Psoas muscle (tissue), 8 donors: ENCODE results near the gene RASSF6. TPM values are rescaled to one million over a fixed set of nuclear protein-coding genes. Genes with fewer than 3 reads are reported as not detected.
"Not testable (repeated sequence)": the region's sequence is repeated elsewhere in the genome, so short reads cannot be mapped to it uniquely, and the experiment has no call there.

Experiments
- ATAC-seq, 4 donors: fragments of 200-7000 bp; cut with Tn5 transposase; one replicate each; pipeline ENCODE4 v1.9.1; 2020; ENCODE audit warnings: moderate library complexity in 3 of 4, mild to moderate bottlenecking in 2 of 4
- DNase-seq, 2 donors: peaks; one replicate each; pipeline ENCODE4 v3.0.0-alpha.2; 2020
- H3K27ac ChIP-seq: fragments of 200-600 bp; one replicate; pipeline ENCODE4 v1.8.0; 2022
- H3K27me3 ChIP-seq, 3 donors: fragments of 200-600 bp in 1 of 3; one replicate each; pipeline versions ENCODE4 v1.6.1 to v1.8.0; 2013 to 2022; ENCODE audit warnings: low read length in 2 of 3, mild to moderate bottlenecking in 2 of 3, moderate library complexity in 1 of 3; ENCODE audit not compliant: insufficient read depth in 3 of 3
- H3K36me3 ChIP-seq, 2 donors: fragments of 200-600 bp in 1 of 2; one replicate each; pipeline versions ENCODE4 v1.6.1 to v1.8.0; 2013 to 2022; ENCODE audit warnings: low read depth in 1 of 2, mild to moderate bottlenecking in 1 of 2, moderate library complexity in 1 of 2; ENCODE audit not compliant: insufficient read depth in 1 of 2
- H3K4me1 ChIP-seq: fragments of 200-600 bp; one replicate; pipeline ENCODE4 v1.8.0; 2022
- H3K4me3 ChIP-seq: fragments of 200-600 bp; one replicate; pipeline ENCODE4 v1.8.0; 2022; ENCODE audit warnings: mild to moderate bottlenecking
- H3K9me3 ChIP-seq: fragments of 200-600 bp; one replicate; pipeline ENCODE4 v1.8.0; 2022
- WGBS, 3 donors: extraction: QIAGEN DNeasy Blood & Tissue Kit; methylation state at CpG; one replicate each; pipeline versions ENCODE4 v1.1.6 to v1.1.7; 2013; 5-methylcytosine and 5-hydroxymethylcytosine counted together
- intact Hi-C, 2 donors: fragments of 100-400 bp; cut with DNase I; formaldehyde crosslinking; loops; one replicate each; pipeline versions ENCODE4 v1.11.0 to v1.14.2; 2022
- polyA plus RNA-seq, 3 donors: library from polyadenylated mRNA; stranded (reverse); fragments of 200-250 nt; gene quantifications; one replicate each; pipeline ENCODE4 v1.2.3, GENCODE V29; 2013
- total RNA-seq, 4 donors: library from RNA; stranded (reverse); fragmentation: NEBNext Ultra II Directional in 2 of 4; extraction: Animal tissue kit (Norgen Biotek cat#: 25700) in 2 of 4; gene quantifications; one replicate each; pipeline versions ENCODE4 v1.2.1 to v1.2.4, GENCODE V29; 2021 to 2023
- TF ChIP-seq, protein P1 (sequence below): fragments of 200-600 bp; IDR thresholded peaks from one replicate; pipeline ENCODE4 v1.8.0; 2022; ENCODE audit warnings: antibody characterized with exemption
- donor health status: healthy with polysubstance abuse.
- donor health status: DM: no; HTN: no; CAD: no; lungs with moderate emphysema.
- donor health status: Bipolar disorder and iron deficiency.
- donor health status: healthy.
- donor health status: DM: yes; HTN: yes; CAD: no.
- donor health status: DM: no; HTN: no; CAD: no.
- donor health status: DM: no; HTN: no; CAD: no.
- donor health status: DM: yes; HTN: yes; CAD: no.

RASSF6 gene
- total and polyA plus RNA-seq, 7 donors: 0.01 TPM; not detected in 6

DNA sequence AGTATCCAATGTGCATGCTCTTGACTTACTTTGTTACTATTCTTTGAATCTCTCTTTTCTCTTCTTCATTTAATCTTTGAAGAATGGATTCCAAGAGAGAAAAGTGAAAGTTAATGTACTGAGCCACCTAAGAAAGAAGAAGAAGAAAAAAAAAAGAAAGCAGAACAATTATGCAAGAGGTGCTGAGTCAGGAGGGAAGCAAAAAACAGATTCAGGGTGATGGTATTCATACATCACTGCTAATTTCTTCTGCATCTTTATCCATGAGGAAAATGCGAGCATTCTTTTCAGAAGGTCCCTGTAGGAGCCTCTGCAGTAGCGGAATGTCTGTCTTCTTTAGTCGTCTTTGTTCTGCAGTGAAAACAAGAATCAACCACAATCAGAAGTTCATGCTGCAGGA is 43.9 kb downstream of the RASSF6 start:
- 75 to 85% (median 77%) methylated on average over 3 of the region's 3 CpGs for WGBS, 3 donors
- TF ChIP-seq, protein P1, sequence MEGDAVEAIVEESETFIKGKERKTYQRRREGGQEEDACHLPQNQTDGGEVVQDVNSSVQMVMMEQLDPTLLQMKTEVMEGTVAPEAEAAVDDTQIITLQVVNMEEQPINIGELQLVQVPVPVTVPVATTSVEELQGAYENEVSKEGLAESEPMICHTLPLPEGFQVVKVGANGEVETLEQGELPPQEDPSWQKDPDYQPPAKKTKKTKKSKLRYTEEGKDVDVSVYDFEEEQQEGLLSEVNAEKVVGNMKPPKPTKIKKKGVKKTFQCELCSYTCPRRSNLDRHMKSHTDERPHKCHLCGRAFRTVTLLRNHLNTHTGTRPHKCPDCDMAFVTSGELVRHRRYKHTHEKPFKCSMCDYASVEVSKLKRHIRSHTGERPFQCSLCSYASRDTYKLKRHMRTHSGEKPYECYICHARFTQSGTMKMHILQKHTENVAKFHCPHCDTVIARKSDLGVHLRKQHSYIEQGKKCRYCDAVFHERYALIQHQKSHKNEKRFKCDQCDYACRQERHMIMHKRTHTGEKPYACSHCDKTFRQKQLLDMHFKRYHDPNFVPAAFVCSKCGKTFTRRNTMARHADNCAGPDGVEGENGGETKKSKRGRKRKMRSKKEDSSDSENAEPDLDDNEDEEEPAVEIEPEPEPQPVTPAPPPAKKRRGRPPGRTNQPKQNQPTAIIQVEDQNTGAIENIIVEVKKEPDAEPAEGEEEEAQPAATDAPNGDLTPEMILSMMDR: no peak
- Histone ChIP-seq H3K4me1 (no peaks in the 10 kb centered on the region), H3K36me3 (no peaks in the 10 kb centered on the region), H3K9me3 (no peaks in the 10 kb centered on the region), H3K27ac (no peak overlapping the region), H3K27me3 (no peaks in the 10 kb centered on the region), H3K4me3 (no peak overlapping the region)
- ATAC-seq (no peak), DNase-seq (no peak)
- intact Hi-C loops: no loop called here

DNA sequence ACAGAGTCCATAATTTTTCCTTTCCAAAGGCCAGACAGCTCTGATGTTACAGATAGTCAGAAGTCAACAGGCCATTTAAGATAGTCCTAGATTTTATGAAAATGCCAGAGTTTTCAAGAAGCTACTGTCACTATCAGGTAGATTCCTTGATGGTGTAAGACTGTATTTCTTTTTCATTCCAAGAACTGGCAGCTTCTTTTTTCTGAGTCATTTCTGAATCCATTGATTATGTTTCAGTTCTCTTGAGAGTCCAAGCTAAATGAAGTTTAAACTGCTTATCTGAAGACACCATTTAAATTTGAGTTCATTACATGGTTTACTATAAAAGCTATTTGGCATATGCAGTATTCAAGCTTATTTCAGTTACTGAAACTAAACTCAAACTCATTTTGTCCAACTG is 44.6 kb downstream of the RASSF6 start:
- ATAC-seq (no peak), DNase-seq (no peak)
- H3K27ac ChIP-seq: no peak overlapping the region
- TF ChIP-seq, protein P1: no peak
- H3K27me3 ChIP-seq: no peaks in the 10 kb centered on the region
- H3K9me3 ChIP-seq: no peaks in the 10 kb centered on the region
- H3K36me3 ChIP-seq: no peaks in the 10 kb centered on the region
- intact Hi-C loops: no loop called here
- no peaks in the 10 kb centered on the region for H3K4me1 ChIP-seq
- H3K4me3 ChIP-seq: no peak overlapping the region

DNA sequence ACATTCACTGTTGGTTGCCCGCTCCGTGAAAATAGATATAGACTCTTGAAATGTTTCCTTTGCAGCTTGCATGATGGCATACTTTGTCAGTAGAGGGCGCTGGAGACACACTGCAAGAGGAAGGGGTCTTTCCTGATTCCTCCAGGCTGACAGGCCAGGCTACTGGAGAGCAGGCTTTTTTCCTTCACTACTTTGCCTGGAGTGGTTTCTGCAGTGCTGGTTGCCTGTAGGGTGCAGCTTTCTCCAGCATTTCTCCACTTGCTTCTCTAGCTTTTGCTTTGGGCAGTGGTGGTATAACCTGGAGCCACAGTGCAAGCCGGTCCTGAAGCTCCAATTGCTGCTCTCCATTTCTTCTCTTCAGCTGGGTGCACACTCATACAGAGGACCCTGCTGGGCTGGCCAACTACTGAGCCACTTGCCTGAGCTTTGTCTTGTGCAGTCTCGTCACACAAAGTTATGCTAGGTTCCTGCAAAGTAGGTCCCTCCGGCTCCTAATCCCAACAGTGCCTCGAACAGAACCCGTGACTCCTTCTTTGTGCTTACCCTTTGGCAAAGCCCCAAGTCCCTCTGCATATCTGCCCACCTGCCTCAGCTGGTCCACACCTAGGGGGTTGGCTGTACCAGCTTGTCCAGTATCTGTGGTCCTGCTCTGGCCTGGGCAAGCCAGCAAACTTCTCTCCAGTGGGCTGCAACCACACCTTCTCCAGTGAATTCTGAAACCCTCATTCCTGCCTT is 46.3 kb downstream of the RASSF6 start:
- TF ChIP-seq, protein P1: peak; percentile 43
- DNase-seq (peak; percentile 20 to 44), ATAC-seq (no peak)
- intact Hi-C loops: loop anchor here in 1 of 2 donors (5.0 kb wide), 1 partner anchor 78 kb away; no protein-coding TSS in a partner anchor
- no peaks in the 10 kb centered on the region for H3K27me3 ChIP-seq
- 59 to 62% (median 60%) methylated on average over 8 of the region's 8 CpGs for WGBS, 3 donors
- H3K4me3 ChIP-seq: no peak overlapping the region
- no peak overlapping the region for H3K27ac ChIP-seq
- H3K36me3 ChIP-seq: no peaks in the 10 kb centered on the region
- no peaks in the 10 kb centered on the region for H3K9me3 ChIP-seq
- no peaks in the 10 kb centered on the region for H3K4me1 ChIP-seq

DNA sequence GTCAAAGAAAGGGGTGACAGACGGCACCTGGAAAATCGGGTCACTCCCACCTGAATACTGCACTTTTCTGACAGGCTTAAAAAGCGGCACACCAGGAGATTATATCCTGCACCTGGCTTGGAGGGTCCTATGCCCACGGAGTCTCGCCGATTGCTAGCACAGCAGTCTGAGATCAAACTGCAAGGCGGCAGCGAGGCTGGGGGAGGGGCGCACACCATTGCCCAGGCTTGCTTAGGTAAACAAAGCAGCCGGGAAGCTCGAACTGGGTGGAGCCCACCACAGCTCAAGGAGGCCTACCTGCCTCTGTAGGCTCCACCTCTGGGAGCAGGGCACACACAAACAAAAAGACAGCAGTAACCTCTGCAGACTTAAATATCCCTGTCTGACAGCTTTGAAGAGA is 69.4 kb downstream of the RASSF6 start:
- DNase-seq, H3K4me1 ChIP-seq, H3K4me3 ChIP-seq, H3K36me3 ChIP-seq, H3K27me3 ChIP-seq, intact Hi-C loops, H3K27ac ChIP-seq, ATAC-seq, H3K9me3 ChIP-seq: not testable (repeated sequence)
- WGBS, 3 donors: 93 to 97% (median 94%) methylated on average over 9 to 11 of the region's 11 CpGs

DNA sequence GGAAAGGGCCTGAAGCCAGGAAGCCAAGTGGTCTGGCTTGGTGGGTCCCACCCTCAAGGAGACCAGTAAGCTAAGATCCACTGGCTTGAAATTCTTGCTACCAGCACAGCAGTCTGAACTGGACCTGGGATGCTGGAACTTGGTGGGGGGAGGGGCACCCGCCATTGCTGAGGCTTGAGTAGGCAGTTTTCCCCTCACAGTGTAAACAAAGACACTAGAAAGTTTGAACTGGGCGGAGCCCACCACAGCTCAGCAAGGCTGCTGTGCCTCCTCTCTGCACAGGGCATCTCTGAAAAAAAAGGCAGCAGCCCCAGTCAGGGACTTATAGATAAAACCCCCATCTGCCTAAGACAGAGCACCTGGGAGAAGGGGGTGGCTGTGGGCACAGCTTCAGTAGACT is 75.6 kb downstream of the RASSF6 start:
- intact Hi-C loops: no loop called here
- no peak overlapping the region for H3K27ac ChIP-seq
- no peaks in the 10 kb centered on the region for H3K9me3 ChIP-seq
- no peak for DNase-seq
- H3K4me1 ChIP-seq: no peaks in the 10 kb centered on the region
- H3K27me3 ChIP-seq: no peaks in the 10 kb centered on the region
- no peak for ATAC-seq
- TF ChIP-seq, protein P1: no peak
- H3K4me3 ChIP-seq: no peak overlapping the region
- WGBS, 3 donors: 85 to 96% (median 91%) methylated on average over 2 of the region's 2 CpGs
- no peaks in the 10 kb centered on the region for H3K36me3 ChIP-seq
